Measurements from ENCODE around the gene PFKP. TPM values are rescaled to one million over a fixed set of nuclear protein-coding genes. Genes with fewer than 3 reads are reported as not detected.
"Not testable (repeated sequence)": the region's sequence is repeated elsewhere in the genome, so short reads cannot be mapped to it uniquely, and the experiment has no call there.

Gene PFKP
- total RNA-seq, 4 donors from 2014 or later, result 22.4 to 45.4 (median 29.1) TPM

DNA sequence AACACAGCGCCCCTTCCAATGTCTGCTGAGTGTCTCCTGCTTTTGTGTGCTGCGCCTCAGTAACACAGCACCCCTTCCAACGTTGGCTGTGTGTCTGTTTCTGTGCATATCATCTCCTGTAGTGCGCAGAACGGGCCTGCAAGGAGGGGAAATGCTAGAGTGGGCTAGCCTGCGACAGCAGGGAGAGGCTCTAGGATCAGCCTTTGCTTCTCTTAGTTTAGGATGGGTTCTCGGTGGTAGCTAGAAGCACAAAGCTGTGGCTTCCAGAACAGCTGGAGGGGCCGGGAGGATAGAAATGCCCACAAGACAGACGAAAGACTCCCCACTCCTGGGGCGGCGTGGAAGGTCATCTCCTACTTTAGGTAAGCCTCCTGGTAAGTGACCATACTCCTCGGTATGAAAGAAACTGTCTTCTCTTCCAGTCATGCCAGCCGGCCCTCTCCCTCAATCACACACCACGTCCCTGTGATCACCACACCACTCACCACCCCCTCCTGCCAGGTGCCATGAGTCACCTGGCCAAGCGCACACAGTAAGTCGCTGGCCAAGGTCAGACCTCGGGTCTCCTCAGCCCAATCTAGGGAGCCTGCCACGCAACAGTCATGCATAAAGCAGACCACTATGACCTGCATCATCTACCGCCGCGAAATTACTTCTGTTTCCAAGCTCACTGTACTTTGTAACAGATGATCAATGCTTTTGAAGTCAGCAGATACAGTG, 100.4 kb downstream of the PFKP start:
- Histone ChIP-seq H3K27me3 (no peaks in the 10 kb centered on the region), H3K4me3 (no peak overlapping the region), H3K4me1 (peaks cover 0 to 24% (median 3%) of the 10 kb centered on the region in 4 donors), H3K9me3 (no peaks in the 10 kb centered on the region), H3K36me3 (peaks cover 0 to 75% (median 28%) of the 10 kb centered on the region in 3 donors), H3K27ac (no peak overlapping the region)
- no peak for DNase-seq (ENCODE audit: low spot score in 2 of 2)
- 93 to 98% methylated on average over 21 of the region's 21 CpGs for WGBS, 2 donors
- TF ChIP-seq, protein P1, sequence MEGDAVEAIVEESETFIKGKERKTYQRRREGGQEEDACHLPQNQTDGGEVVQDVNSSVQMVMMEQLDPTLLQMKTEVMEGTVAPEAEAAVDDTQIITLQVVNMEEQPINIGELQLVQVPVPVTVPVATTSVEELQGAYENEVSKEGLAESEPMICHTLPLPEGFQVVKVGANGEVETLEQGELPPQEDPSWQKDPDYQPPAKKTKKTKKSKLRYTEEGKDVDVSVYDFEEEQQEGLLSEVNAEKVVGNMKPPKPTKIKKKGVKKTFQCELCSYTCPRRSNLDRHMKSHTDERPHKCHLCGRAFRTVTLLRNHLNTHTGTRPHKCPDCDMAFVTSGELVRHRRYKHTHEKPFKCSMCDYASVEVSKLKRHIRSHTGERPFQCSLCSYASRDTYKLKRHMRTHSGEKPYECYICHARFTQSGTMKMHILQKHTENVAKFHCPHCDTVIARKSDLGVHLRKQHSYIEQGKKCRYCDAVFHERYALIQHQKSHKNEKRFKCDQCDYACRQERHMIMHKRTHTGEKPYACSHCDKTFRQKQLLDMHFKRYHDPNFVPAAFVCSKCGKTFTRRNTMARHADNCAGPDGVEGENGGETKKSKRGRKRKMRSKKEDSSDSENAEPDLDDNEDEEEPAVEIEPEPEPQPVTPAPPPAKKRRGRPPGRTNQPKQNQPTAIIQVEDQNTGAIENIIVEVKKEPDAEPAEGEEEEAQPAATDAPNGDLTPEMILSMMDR (IDR thresholded peaks at IDR 0.05), result no peak

DNA sequence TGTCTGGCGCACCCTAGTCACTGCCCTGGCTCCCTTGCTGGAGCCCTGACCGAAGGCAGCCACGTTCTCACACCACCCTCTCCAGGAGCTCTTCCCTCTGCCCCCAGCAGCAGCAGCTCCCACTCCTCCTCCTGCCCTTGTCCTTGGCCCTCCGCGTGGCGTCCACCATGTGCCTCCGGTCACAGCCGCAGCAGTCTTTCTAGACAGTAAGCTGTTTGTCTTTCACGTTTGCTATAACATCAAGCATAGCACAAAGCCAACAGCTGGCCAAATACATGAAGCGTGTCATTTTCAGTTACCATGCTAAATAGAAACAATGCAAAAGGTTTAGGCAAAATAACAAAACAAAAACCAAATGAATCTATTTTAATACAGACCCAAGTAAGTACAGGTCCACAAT, 101.9 kb downstream of the PFKP start:
- peak in 1 of 2 donors; percentile 29 for TF ChIP-seq EP300 (IDR thresholded peaks at IDR 0.05)
- no peak for TF ChIP-seq POLR2A (IDR thresholded peaks at IDR 0.05)
- Histone ChIP-seq H3K4me1 (peaks cover 0 to 31% (median 3%) of the 10 kb centered on the region in 4 donors), H3K27me3 (no peaks in the 10 kb centered on the region), H3K9me3 (no peaks in the 10 kb centered on the region), H3K4me3 (no peak overlapping the region), H3K27ac (peak overlapping the region in 2 of 4 donors; percentile 30 to 43), H3K36me3 (peaks cover 0 to 60% (median 19%) of the 10 kb centered on the region in 3 donors)
- 60 to 61% methylated on average over 10 of the region's 10 CpGs for WGBS, 2 donors
- DNase-seq (ENCODE audit: low spot score in 2 of 2), result no peak

DNA sequence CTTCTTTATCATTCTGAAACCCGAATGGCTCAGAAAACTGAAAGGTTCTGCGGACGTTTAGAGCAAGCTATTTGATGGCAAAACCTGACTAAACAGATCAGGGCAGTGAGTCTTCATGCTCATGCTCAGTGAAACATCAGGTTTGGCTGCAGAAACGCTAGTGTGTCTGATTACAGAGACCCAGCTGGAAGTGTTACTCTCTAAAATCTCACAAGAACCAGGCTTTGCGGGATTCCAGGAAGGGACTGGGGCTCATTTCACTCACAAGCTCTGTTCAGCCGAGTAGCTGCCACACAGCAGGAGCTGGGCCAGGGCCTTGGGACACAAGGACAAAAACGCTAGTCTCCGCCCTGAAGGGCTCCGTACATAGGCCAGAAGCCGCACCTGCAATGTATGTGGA, 102.3 kb downstream of the PFKP start:
- Histone ChIP-seq H3K4me3 (no peak overlapping the region), H3K36me3 (peaks cover 0 to 56% (median 15%) of the 10 kb centered on the region in 3 donors), H3K27me3 (no peaks in the 10 kb centered on the region), H3K9me3 (no peaks in the 10 kb centered on the region), H3K27ac (peak overlapping the region in 2 of 4 donors; percentile 30 to 43), H3K4me1 (peaks cover 0 to 31% (median 3%) of the 10 kb centered on the region in 4 donors)
- TF ChIP-seq POLR2A (IDR thresholded peaks at IDR 0.05), result no peak
- WGBS, 2 donors, result 74 to 76% methylated on average over 10 of the region's 10 CpGs
- DNase-seq (ENCODE audit: low spot score in 2 of 2), result no peak

DNA sequence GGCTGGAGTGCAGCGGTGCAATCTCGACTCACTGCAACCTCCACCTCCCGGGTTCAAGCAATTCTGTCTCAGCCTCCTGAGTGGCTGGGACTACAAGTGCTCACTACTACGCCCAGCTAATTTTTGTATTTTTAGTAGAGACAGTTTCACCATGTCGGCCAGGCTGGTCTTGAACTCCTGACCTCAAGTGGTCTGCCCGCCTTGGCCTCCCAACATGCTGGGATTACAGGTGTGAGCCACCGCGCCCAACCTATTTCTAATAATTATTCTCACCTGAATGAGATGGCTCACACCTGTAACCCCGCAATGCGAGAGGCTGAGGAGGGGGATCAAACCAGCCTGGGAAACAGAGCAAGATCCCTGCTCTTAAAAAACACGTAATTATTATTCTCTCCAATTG, 104.1 kb downstream of the PFKP start:
- H3K27ac ChIP-seq, result peak overlapping the region in 3 of 4 donors; percentile 83 to 95 (median 88)
- H3K4me3 ChIP-seq, result peak overlapping the region in 3 of 4 donors; percentile 79 to 99 (median 93)
- 89 to 93% methylated on average over 11 of the region's 11 CpGs for WGBS, 2 donors
- H3K4me1 ChIP-seq, result peaks cover 0 to 31% (median 3%) of the 10 kb centered on the region in 4 donors
- DNase-seq (ENCODE audit: low spot score in 2 of 2); H3K9me3 ChIP-seq; H3K27me3 ChIP-seq: not testable (repeated sequence)
- peaks cover 0 to 38% (median 0%) of the 10 kb centered on the region in 3 donors for H3K36me3 ChIP-seq

DNA sequence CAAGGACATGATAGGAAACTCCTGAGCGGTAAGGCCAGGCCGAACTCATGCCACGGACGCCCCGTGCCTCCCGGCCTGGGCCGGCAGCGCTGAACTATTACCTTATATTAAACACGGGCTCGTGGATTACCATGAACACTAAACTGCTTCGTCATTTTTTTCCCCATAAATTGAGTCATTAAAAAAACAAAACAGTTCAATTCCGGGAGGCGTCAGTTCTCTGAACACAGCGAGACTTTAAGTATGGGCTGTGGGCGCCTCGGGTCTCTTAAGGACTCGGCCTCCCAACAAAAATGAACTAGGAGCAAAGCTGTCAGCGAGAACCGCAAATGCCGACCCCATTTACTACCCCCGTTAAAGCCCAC, 104.7 kb downstream of the PFKP start:
- DNase-seq (ENCODE audit: low spot score in 2 of 2), result peak in 1 of 2 donors; percentile 16
- TF ChIP-seq POLR2A (IDR thresholded peaks at IDR 0.05), result no peak
- TF ChIP-seq, protein P1 (IDR thresholded peaks at IDR 0.05), result no peak
- no peak for TF ChIP-seq EP300 (IDR thresholded peaks at IDR 0.05)
- WGBS, 2 donors, result 1% methylated on average over 21 of the region's 21 CpGs

DNA sequence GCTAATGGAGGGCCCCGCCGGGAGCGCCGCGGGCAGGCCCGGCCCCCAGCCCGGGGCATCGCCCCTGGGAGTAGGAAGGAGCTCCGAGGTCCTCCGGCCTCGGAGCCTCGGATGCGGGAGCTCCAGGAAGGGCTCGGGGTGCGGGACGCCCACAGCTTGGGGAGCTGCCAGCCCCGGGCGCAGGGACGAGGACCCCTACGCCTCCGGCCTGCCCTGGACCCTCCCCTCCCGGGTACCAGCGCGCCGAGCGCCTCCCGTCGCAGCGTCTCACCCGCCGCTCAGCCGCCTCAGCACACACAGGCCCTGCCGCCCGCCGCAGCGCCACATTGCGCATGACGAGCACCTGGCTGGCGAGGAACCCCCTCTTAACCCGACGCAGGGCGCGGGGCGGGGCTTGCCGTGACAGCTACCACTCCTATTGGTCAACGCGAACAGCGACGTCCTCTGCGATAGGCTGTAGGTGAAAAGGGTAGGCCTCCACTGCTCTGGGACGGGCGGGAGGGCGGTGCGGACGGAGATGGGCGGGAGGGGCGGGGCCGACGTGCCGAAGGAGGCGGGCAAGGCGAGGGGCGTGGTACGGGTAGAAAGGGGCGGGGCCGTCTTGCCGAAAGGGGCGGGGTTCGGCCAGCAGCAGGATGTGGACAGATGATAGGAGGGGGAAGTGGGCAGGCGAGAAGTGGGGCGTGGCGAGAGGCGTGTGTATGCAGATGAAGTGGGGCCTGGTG, 105.3 kb downstream of the PFKP start, which contains the start of gene PITRM1:
Gene PITRM1 (minus strand): TSS at position 337 of the 725 bp plus-strand sequence. CDS start 10 bp downstream, at position 327.
- Histone ChIP-seq H3K9me3 (no peaks in the 10 kb centered on the region), H3K27me3 (no peaks in the 10 kb centered on the region)
- WGBS, 2 donors, result 0 to 1% methylated on average over 34 to 71 of the region's 73 CpGs

More for the DNA sequence above, 104.7 kb downstream of the PFKP start:
- H3K4me1 ChIP-seq, result peaks cover 0 to 31% (median 3%) of the 10 kb centered on the region in 4 donors
- H3K36me3 ChIP-seq, result peaks cover 0 to 32% (median 0%) of the 10 kb centered on the region in 3 donors
- no peaks in the 10 kb centered on the region for H3K9me3 ChIP-seq
- peak overlapping the region; percentile 79 to 99 (median 93) for H3K4me3 ChIP-seq
- no peaks in the 10 kb centered on the region for H3K27me3 ChIP-seq
- peak overlapping the region; percentile 83 to 95 (median 90) for H3K27ac ChIP-seq

More for the DNA sequence above, 105.3 kb downstream of the PFKP start, which contains the start of gene PITRM1:
- peak within 1 kb of the TSS; percentile 79 to 99 (median 93) for H3K4me3 ChIP-seq
- H3K4me1 ChIP-seq, result peaks cover 0 to 31% (median 3%) of the 10 kb centered on the region in 4 donors
- TF ChIP-seq POLR2A (IDR thresholded peaks at IDR 0.05), result peak; percentile 93 to 98
- TF ChIP-seq, protein P1 (IDR thresholded peaks at IDR 0.05), result peak in 1 of 5 experiments; percentile 41
- TF ChIP-seq EP300 (IDR thresholded peaks at IDR 0.05), result peak in 1 of 2 donors; percentile 100
- H3K36me3 ChIP-seq, result peaks cover 0 to 26% (median 0%) of the 10 kb centered on the region in 3 donors
- peak; percentile 97 to 99 for DNase-seq (ENCODE audit: low spot score in 2 of 2)
- H3K27ac ChIP-seq, result peak within 1 kb of the TSS; percentile 83 to 95 (median 90)
